NK-92 treated with Interleukin-12 subunit alpha and Interleukin-12 subunit beta, amount 100 ng/mL, for 24 hours (cell line): Measurements from ENCODE around the gene ARL11.
A peak's percentile ranks its signal among the peaks of the same experiment; 100 is the strongest.

Source experiments
- DNase-seq: peaks from one replicate; lab custom pipeline; 2025; lab: John Stamatoyannopoulos, UW

Gene ARL11

GRCh38 chr13:49615836-49616675 lies 12.3 kb upstream of the ARL11 start:
- no peak for DNase-seq

GRCh38 chr13:49616676-49617065 lies 11.6 kb upstream of the ARL11 start:
- no peak for DNase-seq

- DNase-seq = no peak
Observed at GRCh38 chr13:49620170-49620621, 8.1 kb upstream of the ARL11 start.

DNA sequence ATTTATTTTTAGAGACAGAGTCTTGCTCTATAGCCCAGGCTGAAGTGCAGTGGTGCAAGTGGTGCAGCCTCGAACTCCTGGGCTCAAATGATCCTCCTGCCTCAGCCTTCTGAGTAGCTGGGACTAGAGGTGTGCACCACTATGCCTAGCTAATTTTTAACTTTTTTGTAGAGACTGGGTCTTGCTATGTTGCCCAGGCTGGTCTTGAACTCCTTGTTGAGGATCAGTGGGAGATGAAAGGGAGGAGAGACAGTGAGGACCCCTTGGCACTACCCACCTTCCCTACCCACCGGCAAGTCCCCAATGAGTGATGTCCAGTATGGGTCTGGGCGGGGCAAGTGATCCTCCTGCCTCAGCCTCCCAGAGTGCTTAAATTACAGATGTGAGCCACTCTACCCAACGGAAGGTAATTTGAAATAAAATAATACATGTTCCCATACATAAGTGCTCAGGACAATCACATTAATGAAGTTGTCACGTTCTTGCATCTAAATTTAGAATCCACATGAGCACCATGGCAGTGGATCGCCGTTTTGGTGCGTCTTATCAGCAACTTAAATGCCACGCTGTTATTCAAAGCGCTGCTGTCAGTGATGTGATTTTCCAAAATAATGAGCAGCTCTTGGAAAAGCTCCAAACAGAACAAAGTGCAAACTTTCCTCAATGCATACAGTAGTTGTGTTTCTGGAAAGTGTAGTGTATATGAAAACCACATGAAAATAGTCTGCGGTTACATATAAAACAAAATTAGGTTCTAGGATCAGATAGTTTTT lies 5.9 kb upstream of the ARL11 start:
- DNase-seq = no peak

DNA sequence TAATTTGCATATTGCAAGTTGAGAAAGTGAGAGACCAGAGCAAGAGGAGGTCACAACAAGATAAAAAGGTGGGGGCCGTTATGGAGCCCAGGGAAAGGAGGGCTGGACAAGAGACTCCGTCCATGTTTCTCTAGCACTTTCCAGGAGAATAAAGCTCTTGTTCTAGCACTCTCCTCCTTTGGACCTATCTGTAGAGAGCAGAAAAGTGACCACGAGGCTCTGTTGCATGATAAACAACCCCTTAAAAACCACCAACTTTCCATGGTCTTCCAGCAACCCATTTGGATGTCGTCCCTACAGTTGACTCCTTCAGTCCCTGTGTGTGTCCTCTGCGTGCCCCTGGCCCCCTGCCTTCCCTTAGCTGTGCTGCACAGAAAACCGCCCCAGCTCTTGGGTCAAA lies 4.1 kb upstream of the ARL11 start:
- DNase-seq = no peak

DNA sequence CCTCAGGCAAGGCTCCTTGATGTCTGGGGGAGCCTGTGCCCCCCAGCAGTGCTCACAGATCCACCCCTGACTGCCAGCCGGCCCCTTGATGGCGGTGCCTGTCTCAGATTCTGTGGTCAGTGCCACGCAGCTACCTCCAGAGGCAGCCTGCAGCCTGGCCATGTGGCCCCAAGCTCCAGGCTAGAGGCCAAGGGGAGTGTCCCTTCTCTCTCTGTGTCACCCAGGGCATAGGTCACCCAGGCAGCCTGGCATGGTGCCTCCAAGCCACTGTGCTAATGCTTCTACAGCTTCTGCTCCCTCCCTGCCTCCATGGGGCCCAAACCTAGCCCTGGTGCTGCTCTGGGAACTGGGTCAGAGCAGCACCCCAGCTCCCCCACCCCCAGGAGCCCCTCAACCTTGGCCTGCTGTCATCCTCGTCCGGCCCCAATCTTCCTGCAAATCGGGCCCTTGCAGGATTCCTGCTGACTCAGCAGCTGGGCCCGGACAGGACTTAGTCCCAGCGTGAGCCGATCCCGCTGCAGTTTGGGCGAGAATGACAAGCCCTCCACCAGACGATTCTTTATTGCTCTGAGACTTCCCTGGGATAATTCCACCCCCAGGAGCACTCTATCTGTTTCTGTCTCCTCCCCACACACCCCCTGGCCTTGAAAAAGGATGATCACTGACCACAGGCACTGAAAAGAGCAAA lies 2.8 kb upstream of the ARL11 start:
- DNase-seq = no peak

GRCh38 chr13:49629196-49629938 lies 1.1 kb downstream of the ARL11 start:
- DNase-seq = no peak

DNA sequence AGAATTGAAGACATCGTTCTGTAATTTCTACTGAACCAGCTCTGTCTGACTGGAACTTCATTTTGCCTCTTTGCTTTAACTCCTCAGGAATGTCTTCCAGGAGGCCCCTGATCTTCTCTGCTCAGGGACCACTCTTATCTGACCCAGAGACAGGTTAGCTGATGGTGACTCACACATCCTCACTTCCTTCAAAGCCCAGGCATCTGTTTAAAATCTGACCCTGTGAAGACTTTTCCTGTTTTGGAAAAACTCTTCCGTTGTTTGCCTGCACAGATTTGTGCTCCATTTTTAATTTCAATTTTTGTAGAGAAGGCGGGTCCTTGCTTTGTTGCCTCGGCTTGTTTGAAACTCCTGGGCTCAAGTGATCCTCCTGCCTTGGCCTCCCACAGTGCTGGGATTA lies 1.6 kb downstream of the ARL11 start:
- DNase-seq = no peak

GRCh38 chr13:49630580-49630979 lies 2.3 kb downstream of the ARL11 start:
- DNase-seq = no peak

GRCh38 chr13:49632156-49632555 lies 3.8 kb downstream of the ARL11 start:
- DNase-seq = no peak

DNA sequence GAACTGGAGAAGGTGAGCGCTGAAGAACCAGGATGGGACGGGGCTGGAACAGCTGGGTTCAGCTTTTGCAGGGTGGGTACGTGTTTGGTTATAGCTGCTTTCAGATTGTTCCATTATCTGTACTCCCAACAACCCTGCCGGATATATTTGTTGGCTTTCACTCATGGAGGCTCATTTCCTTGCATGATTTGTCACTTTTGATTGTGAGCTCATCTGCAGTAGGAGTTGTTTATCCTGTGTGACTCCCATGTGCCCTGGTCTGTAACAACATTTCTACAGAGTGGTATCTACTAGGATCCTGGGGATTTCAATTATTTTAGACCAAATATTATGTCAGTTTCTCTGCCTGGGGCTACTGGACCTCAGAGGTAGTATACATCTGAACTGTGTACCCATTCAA lies 5.4 kb downstream of the ARL11 start:
- no peak for DNase-seq

- DNase-seq = peak; percentile 14
Observed at GRCh38 chr13:49635599-49636433, 7.5 kb downstream of the ARL11 start.

GRCh38 chr13:49636705-49637104 lies 8.4 kb downstream of the ARL11 start:
- DNase-seq = no peak

DNA sequence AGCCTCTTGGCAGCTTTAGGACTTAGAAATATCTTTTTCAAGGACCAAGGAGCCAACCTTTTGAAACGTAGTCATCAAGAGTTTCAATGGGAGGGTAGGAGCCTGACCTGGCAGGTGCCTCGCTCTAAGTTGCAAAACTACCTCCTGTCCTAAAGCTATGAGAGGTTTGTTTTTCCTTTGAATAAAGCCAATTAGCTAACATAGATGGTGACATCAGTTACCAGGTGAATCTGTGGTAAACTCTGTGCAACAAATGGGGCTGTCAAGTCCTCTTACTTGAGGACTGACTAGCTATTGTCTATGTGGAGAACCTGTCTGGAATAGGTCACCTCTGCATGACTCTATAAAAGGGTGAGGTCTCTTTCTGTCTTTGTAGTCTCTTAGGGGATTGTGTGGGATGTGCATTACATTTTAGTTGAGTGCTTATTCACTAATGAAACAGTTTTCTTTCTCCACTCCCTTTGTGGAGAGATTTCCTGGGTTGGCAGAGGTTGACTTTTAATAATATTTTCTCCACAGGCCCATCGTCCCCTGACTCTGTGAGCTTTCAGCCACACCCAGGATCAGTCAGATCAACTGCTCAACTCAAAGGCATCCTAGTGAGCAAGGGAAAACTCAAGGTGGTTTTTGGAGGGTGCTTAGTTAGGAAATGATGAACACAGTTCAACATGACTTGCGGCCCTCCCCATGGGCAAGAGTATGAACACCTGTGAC lies 9.9 kb downstream of the ARL11 start:
- DNase-seq = no peak

GRCh38 chr13:49638744-49639072 lies 10.4 kb downstream of the ARL11 start:
- DNase-seq = no peak

GRCh38 chr13:49641801-49642291 lies 13.5 kb downstream of the ARL11 start:
- no peak for DNase-seq

- no peak for DNase-seq
Observed at GRCh38 chr13:49643035-49643646, 14.8 kb downstream of the ARL11 start.

GRCh38 chr13:49645451-49645850 lies 17.1 kb downstream of the ARL11 start:
- DNase-seq = no peak

- no peak for DNase-seq
Observed at GRCh38 chr13:49646688-49647087, 18.4 kb downstream of the ARL11 start.
